ENCODE measurements around the gene SLC35B2. TPM values are rescaled to one million over a fixed set of nuclear protein-coding genes. Genes with fewer than 3 reads are reported as not detected.

The SLC35B2 gene
- polyA plus RNA-seq, 3 donors, result 17.4 to 54.0 (median 30.6) TPM

DNA sequence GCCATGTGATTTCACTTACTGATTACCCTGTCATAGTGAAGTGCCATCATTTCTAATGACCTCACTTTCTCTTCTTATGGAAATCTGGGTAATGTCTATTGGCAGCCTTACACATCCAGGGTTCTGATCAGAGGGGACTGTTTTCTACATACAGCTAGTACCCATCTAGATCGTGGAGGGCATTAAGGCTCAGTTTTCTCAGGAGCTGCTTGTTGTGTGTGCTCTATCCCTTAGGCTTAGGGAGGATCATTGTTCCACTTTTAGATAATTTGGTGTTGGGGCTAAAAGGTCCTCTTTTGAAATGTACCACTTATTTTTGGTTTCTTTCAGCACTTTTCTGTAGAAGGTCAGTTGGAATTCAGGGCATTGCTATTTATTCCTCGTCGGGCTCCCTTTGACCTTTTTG is 6.6 kb downstream of the SLC35B2 start:
- Histone ChIP-seq H3K4me3 (replicated peaks in 1 of 3; ENCODE audit: low read depth in 2 of 3, low read length in 3 of 3) (no peak overlapping the region), H4K20me1 (ENCODE audit: insufficient read depth, low read length) (peaks cover 85% of the 10 kb centered on the region), H2AFZ (ENCODE audit: insufficient read depth, low read depth, low read length, poor library complexity, severe bottlenecking) (no peak overlapping the region), H3K27me3 (ENCODE audit: control insufficient read depth in 2 of 2, insufficient read depth in 2 of 2, low read length in 2 of 2) (no peaks in the 10 kb centered on the region), H3K36me3 (replicated peaks in 1 of 2; ENCODE audit: control insufficient read depth in 1 of 2, insufficient read depth in 2 of 2, low read length in 2 of 2) (peaks cover 60 to 72% of the 10 kb centered on the region in 2 donors), H3K4me1 (ENCODE audit: control insufficient read depth in 1 of 2, insufficient read depth in 2 of 2, low read length in 2 of 2) (peaks cover 16 to 33% of the 10 kb centered on the region in 2 donors), H3K4me2 (replicated peaks; ENCODE audit: extremely low read depth, low read length, poor library complexity, severe bottlenecking) (no peak overlapping the region), H3K79me2 (ENCODE audit: insufficient read depth, low read length) (peaks cover 42% of the 10 kb centered on the region), H3K9me3 (replicated peaks in 1 of 2; ENCODE audit: control insufficient read depth in 1 of 2, insufficient read depth in 1 of 2, low read length in 2 of 2) (no peaks in the 10 kb centered on the region), H3K9ac (ENCODE audit: insufficient read depth, low read length, poor library complexity, severe bottlenecking) (no peak overlapping the region), H3K27ac (ENCODE audit: low read depth in 1 of 2, low read length in 2 of 2) (no peak overlapping the region)
- intact Hi-C loops (cut with micrococcal nuclease), result no loop called here
- TF ChIP-seq CTCF (IDR thresholded peaks at IDR 0.05), result no peak
- no CpG with 5 or more reads among the region's 3 CpGs for WGBS (ENCODE audit: insufficient coverage)
- DNase-seq, result no peak
- H3K27me3 Mint-ChIP-seq (ENCODE audit: low read depth in 3 of 3), result peaks cover 0 to 2% (median 0%) of the 10 kb centered on the region in 3 donors
- H3K36me3 Mint-ChIP-seq, result peaks cover 72% of the 10 kb centered on the region in 2 donors
- peaks cover 0 to 2% (median 0%) of the 10 kb centered on the region in 7 donors for H3K9me3 Mint-ChIP-seq
- peak overlapping the region in 2 of 7 donors; percentile 10 to 50 for H3K27ac Mint-ChIP-seq
- no peak overlapping the region for H3K4me3 Mint-ChIP-seq
- peaks cover 34% of the 10 kb centered on the region for H3K4me1 Mint-ChIP-seq

- no peak for TF ChIP-seq CTCF (IDR thresholded peaks at IDR 0.05)
- peaks cover 0 to 5% (median 0%) of the 10 kb centered on the region in 3 donors for H3K27me3 Mint-ChIP-seq (ENCODE audit: low read depth in 3 of 3)
- Histone ChIP-seq H3K4me2 (replicated peaks; ENCODE audit: extremely low read depth, low read length, poor library complexity, severe bottlenecking) (no peak overlapping the region), H3K9ac (ENCODE audit: insufficient read depth, low read length, poor library complexity, severe bottlenecking) (no peak overlapping the region), H3K9me3 (replicated peaks in 1 of 2; ENCODE audit: control insufficient read depth in 1 of 2, insufficient read depth in 1 of 2, low read length in 2 of 2) (no peaks in the 10 kb centered on the region), H3K4me3 (replicated peaks in 1 of 3; ENCODE audit: low read depth in 2 of 3, low read length in 3 of 3) (no peak overlapping the region), H3K79me2 (ENCODE audit: insufficient read depth, low read length) (peaks cover 42% of the 10 kb centered on the region), H3K27ac (ENCODE audit: low read depth in 1 of 2, low read length in 2 of 2) (no peak overlapping the region), H3K36me3 (replicated peaks in 1 of 2; ENCODE audit: control insufficient read depth in 1 of 2, insufficient read depth in 2 of 2, low read length in 2 of 2) (peaks cover 58 to 67% of the 10 kb centered on the region in 2 donors), H3K4me1 (ENCODE audit: control insufficient read depth in 1 of 2, insufficient read depth in 2 of 2, low read length in 2 of 2) (peaks cover 19 to 36% of the 10 kb centered on the region in 2 donors), H2AFZ (ENCODE audit: insufficient read depth, low read depth, low read length, poor library complexity, severe bottlenecking) (no peak overlapping the region), H4K20me1 (ENCODE audit: insufficient read depth, low read length) (peaks cover 79% of the 10 kb centered on the region), H3K27me3 (ENCODE audit: control insufficient read depth in 2 of 2, insufficient read depth in 2 of 2, low read length in 2 of 2) (no peaks in the 10 kb centered on the region)
- H3K27ac Mint-ChIP-seq, result peak overlapping the region in 3 of 7 donors; percentile 4 to 22 (median 10)
- 29% methylated on average over 2 of the region's 6 CpGs for WGBS (ENCODE audit: insufficient coverage)
- DNase-seq, result no peak
- H3K4me1 Mint-ChIP-seq, result peaks cover 35% of the 10 kb centered on the region
- H3K36me3 Mint-ChIP-seq, result peaks cover 66 to 67% of the 10 kb centered on the region in 2 donors
- intact Hi-C loops (cut with micrococcal nuclease), result no loop called here
- H3K9me3 Mint-ChIP-seq, result peaks cover 0 to 2% (median 0%) of the 10 kb centered on the region in 7 donors
- H3K4me3 Mint-ChIP-seq, result no peak overlapping the region
Observed at GRCh38 chr6:44250067-44250717, 7.1 kb downstream of the SLC35B2 start.

All from CD14-positive monocyte (primary cell).